Measurements from ENCODE around the gene SLC22A1. TPM values are rescaled to one million over a fixed set of nuclear protein-coding genes. Genes with fewer than 3 reads are reported as not detected.

Gene SLC22A1
- total RNA-seq, 1 experiment from 2014 or later, result 0.39 TPM

DNA sequence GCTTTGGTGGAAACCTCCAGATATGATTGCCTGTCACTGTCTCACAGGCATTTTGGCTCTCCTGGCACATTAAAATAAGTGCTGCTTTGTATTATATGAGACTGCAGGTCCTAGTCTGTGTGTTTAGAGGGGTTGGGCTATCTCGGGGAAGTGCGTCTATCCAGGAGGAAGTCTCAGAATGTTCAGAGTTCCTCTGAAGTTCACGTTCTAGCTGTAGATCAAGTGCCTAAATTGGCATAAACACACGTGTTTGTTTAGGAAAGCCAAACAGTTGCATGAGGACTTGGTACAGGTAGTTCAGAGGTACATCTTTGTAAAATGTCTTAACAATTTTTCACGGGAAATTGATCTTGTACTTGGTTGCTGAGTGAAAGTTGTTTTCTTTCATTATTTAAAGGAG lies 36.4 kb upstream of the SLC22A1 start:
- no peaks in the 10 kb centered on the region for H3K23me2 ChIP-seq (ENCODE audit: insufficient read length, low read depth, low read length, poor library complexity, severe bottlenecking)
- no peak overlapping the region for H3K4ac ChIP-seq (ENCODE audit: low read depth, low read length)
- no peaks in the 10 kb centered on the region for H3K79me2 ChIP-seq (ENCODE audit: insufficient read depth, low read length)
- no peaks in the 10 kb centered on the region for H4K20me1 ChIP-seq (ENCODE audit: control insufficient read depth, insufficient read depth, insufficient read length)
- H2BK20ac ChIP-seq (ENCODE audit: low read depth, low read length, poor library complexity, severe bottlenecking), result no peak overlapping the region
- H4K8ac ChIP-seq (replicated peaks; ENCODE audit: insufficient read length, low read depth, low read length), result no peak overlapping the region
- H2BK12ac ChIP-seq (ENCODE audit: insufficient read length, low read depth, low read length), result no peak overlapping the region
- H3K4me2 ChIP-seq (ENCODE audit: insufficient read depth, insufficient read length, low read length), result no peak overlapping the region
- no CpG with 5 or more reads among the region's 5 CpGs for WGBS (ENCODE audit: extremely low coverage, insufficient read length, low lambda C conversion rate)
- Mint-ChIP-seq H3K27ac (no peak overlapping the region), H3K4me3 (no peak overlapping the region), H3K27me3 (ENCODE audit: low read depth) (no peaks in the 10 kb centered on the region), H3K9me3 (peaks cover 5 to 8% of the 10 kb centered on the region in 2 experiments), H3K36me3 (ENCODE audit: insufficient read depth in 1 of 3, low read depth in 3 of 3) (peaks cover 66 to 93% (median 87%) of the 10 kb centered on the region in 3 experiments), H3K4me1 (peaks cover 2 to 3% of the 10 kb centered on the region in 2 experiments; a peak in 2 of 4 replicates)
- peaks cover 5% of the 10 kb centered on the region for H3K9me3 ChIP-seq (ENCODE audit: control insufficient read depth, low read depth, low read length)
- H2BK120ac ChIP-seq (ENCODE audit: low read depth, low read length, poor library complexity, severe bottlenecking), result no peak overlapping the region
- no peaks in the 10 kb centered on the region for H3K79me1 ChIP-seq (ENCODE audit: insufficient read depth, low read depth, low read length, poor library complexity, severe bottlenecking)
- no peak overlapping the region for H3T11ph ChIP-seq (ENCODE audit: low read length)
- H4K5ac ChIP-seq (ENCODE audit: insufficient read length, low read depth, low read length), result no peak overlapping the region
- TF ChIP-seq CTCF (conservative IDR thresholded peaks at IDR 0.05), result no peak
- no peak overlapping the region for H3K9ac ChIP-seq (ENCODE audit: extremely low read depth, insufficient read length, low read length)
- H3K23ac ChIP-seq (ENCODE audit: insufficient read length, low read depth, low read length), result no peak overlapping the region
- no peak overlapping the region for H2AFZ ChIP-seq (ENCODE audit: low read length)
- no peak overlapping the region for H4K91ac ChIP-seq (ENCODE audit: insufficient read length, low read depth, low read length)
- no peaks in the 10 kb centered on the region for H3K4me1 ChIP-seq (ENCODE audit: insufficient read depth, low read length)
- H3K27me3 ChIP-seq (ENCODE audit: insufficient read depth, low read length), result no peaks in the 10 kb centered on the region
- H3K27ac ChIP-seq (ENCODE audit: insufficient read length, low read depth, low read length), result no peak overlapping the region
- H3K14ac ChIP-seq (ENCODE audit: insufficient read depth, low read length), result no peak overlapping the region
- no peak overlapping the region for H3K56ac ChIP-seq (ENCODE audit: insufficient read length, low read depth, low read length)
- no peak overlapping the region for H3K18ac ChIP-seq (ENCODE audit: insufficient read length, low read depth, low read length)
- no peak for DNase-seq
- no peak overlapping the region for H2BK5ac ChIP-seq (ENCODE audit: insufficient read length, low read length)
- no peak overlapping the region for H2AK5ac ChIP-seq (ENCODE audit: insufficient read length, low read length)
- H2BK15ac ChIP-seq (ENCODE audit: low read depth, low read length), result no peak overlapping the region

All from H9 (cell line).